ENCODE data around the gene RASEF. TPM values are rescaled to one million over a fixed set of nuclear protein-coding genes. Genes with fewer than 3 reads are reported as not detected.
A peak's percentile ranks its signal among the peaks of the same experiment; 100 is the strongest.

RASEF gene
- total and polyA plus RNA-seq, 2 of the 4 experiments (the other 2 are of a cell fraction), result under 0.01 to 0.05 TPM

DNA sequence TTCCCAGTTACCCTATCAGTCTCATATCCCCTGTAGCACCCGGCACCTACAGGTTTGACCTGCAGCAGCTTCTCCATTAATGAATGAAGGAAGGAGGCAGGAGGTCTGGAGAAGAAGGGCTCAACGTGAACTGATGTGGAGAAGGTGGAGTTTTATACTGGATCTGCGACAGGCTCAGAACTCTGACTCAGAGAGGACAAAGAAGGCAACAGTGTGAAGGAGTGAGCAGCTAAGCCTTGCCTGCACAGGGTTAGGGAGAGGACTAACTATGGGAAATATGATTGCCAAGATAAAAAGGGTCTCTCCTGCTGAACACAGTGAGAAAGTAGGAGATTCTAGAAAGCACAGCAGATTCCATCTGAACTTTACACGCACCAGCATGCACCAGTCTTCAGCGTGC lies 23.6 kb downstream of the RASEF start:
- Histone ChIP-seq H3K27ac (ENCODE audit: insufficient read depth, low read length) (no peak overlapping the region), H3K23ac (ENCODE audit: low read depth, low read length) (no peak overlapping the region), H3K79me1 (ENCODE audit: low read depth in 1 of 2, low read length in 2 of 2) (no peaks in the 10 kb centered on the region), H3K4ac (ENCODE audit: low read depth, low read length) (no peak overlapping the region), H3K14ac (replicated peaks; ENCODE audit: low read depth, low read length) (no peak overlapping the region), H4K91ac (ENCODE audit: insufficient read depth, low read depth, low read length) (no peak overlapping the region), H4K5ac (ENCODE audit: low read depth, low read length) (no peak overlapping the region), H3K36me3 (ENCODE audit: control insufficient read depth, insufficient read depth, low read length) (no peaks in the 10 kb centered on the region), H3K27me3 (ENCODE audit: control insufficient read depth, insufficient read depth, low read length) (peaks cover 11% of the 10 kb centered on the region), H2BK20ac (ENCODE audit: low read depth, low read length) (peak overlapping the region; percentile 13; the same call in 1 of the 2 replicates), H2BK15ac (ENCODE audit: low read depth, low read length) (no peak overlapping the region), H3K4me1 (ENCODE audit: control insufficient read depth, insufficient read depth, low read length) (peaks cover 2% of the 10 kb centered on the region; the same call in 1 of the 2 replicates), H4K8ac (ENCODE audit: low read depth in 2 of 2, low read length in 2 of 2) (no peak overlapping the region), H3K9me3 (ENCODE audit: control insufficient read depth, insufficient read depth, low read length) (no peaks in the 10 kb centered on the region), H2BK5ac (ENCODE audit: low read depth, low read length, poor library complexity, severe bottlenecking) (no peak overlapping the region), H3K9me1 (ENCODE audit: insufficient read depth, low read length) (no peaks in the 10 kb centered on the region), H2AFZ (replicated peaks; ENCODE audit: low read length, poor library complexity) (no peak overlapping the region), H2AK5ac (ENCODE audit: low read depth, low read length) (no peak overlapping the region), H4K20me1 (ENCODE audit: insufficient read depth, low read length) (no peaks in the 10 kb centered on the region; the same call in 1 of the 2 replicates), H3K56ac (ENCODE audit: extremely low read depth, insufficient read depth, low read length) (no peak overlapping the region), H3K4me3 (ENCODE audit: insufficient read depth, low read depth, low read length) (no peak overlapping the region), H3K18ac (ENCODE audit: low read depth, low read length) (no peak overlapping the region), H2AK9ac (replicated peaks; ENCODE audit: low read depth, low read length, poor library complexity) (peak overlapping the region; percentile 58), H2BK120ac (ENCODE audit: low read depth, low read length) (no peak overlapping the region), H3K9ac (ENCODE audit: low read depth, low read length) (no peak overlapping the region), H3K4me2 (ENCODE audit: low read depth, low read length) (no peak overlapping the region)
- ATAC-seq (ENCODE audit: low read depth) (peak; percentile 38; the same call in 1 of the 2 replicates), DNase-seq (no peak)
- in situ Hi-C loops (cut with MboI; ENCODE audit: low sequenced_read_pairs) (no loop called here), intact Hi-C loops (cut with micrococcal nuclease) (no loop called here), dilution Hi-C loops (cut with HindIII; ENCODE audit: low sequenced_read_pairs, unreplicated experiment) (no loop called here)
- 75% methylated on average over 2 of the region's 5 CpGs; no CpG with 5 or more reads in 1 of the 2 experiments for WGBS, 2 experiments (ENCODE audit: extremely low coverage in 2 of 2, insufficient read length in 1 of 2)
- TF ChIP-seq MXI1 (IDR thresholded peaks at IDR 0.05; ENCODE audit: borderline replicate concordance, low read depth, low read length) (no peak), ELK1 (IDR thresholded peaks at IDR 0.05; ENCODE audit: borderline replicate concordance, low read depth, low read length) (no peak), USF2 (IDR thresholded peaks at IDR 0.05; ENCODE audit: low read depth, low read length) (no peak), CEBPB (IDR thresholded peaks at IDR 0.05; ENCODE audit: low read depth, low read length) (no peak), MAZ (IDR thresholded peaks at IDR 0.05; ENCODE audit: borderline replicate concordance, low read depth, low read length) (no peak), RAD21 (IDR thresholded peaks at IDR 0.05; ENCODE audit: low read length) (no peak), RFX5 (IDR thresholded peaks at IDR 0.05; ENCODE audit: low read depth, low read length) (no peak), FOS (IDR thresholded peaks at IDR 0.05; ENCODE audit: low read depth, low read length) (no peak)
- TF ChIP-seq, protein P1, sequence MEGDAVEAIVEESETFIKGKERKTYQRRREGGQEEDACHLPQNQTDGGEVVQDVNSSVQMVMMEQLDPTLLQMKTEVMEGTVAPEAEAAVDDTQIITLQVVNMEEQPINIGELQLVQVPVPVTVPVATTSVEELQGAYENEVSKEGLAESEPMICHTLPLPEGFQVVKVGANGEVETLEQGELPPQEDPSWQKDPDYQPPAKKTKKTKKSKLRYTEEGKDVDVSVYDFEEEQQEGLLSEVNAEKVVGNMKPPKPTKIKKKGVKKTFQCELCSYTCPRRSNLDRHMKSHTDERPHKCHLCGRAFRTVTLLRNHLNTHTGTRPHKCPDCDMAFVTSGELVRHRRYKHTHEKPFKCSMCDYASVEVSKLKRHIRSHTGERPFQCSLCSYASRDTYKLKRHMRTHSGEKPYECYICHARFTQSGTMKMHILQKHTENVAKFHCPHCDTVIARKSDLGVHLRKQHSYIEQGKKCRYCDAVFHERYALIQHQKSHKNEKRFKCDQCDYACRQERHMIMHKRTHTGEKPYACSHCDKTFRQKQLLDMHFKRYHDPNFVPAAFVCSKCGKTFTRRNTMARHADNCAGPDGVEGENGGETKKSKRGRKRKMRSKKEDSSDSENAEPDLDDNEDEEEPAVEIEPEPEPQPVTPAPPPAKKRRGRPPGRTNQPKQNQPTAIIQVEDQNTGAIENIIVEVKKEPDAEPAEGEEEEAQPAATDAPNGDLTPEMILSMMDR (conservative IDR thresholded peaks at IDR 0.05; ENCODE audit: low read depth, low read length), result no peak
- BruUV-seq (replicated peaks), result no TSS peak
- CTCF ChIA-PET, result no interaction called here
- POLR2A ChIA-PET (ENCODE audit: unreplicated experiment), result no interaction called here
